Coronary artery (tissue), 2 donors: ENCODE measurements around the gene ADAMTS7.

Experiments used
- DNase-seq: peaks from one replicate; pipeline ENCODE4 v3.0.0-alpha.2; 2017; ENCODE audit warnings: low spot score
- H3K27ac ChIP-seq, 2 donors: fragments of 200-600 bp; sonication (generic); one replicate each; pipeline ENCODE4 v1.5.1; 2016 to 2019
- H3K4me3 ChIP-seq: fragments of 200-600 bp; sonication (generic); 2 replicates; pipeline ENCODE4 v1.5.1; 2016; ENCODE audit warnings: mild to moderate bottlenecking, moderate library complexity
- TF ChIP-seq, protein P1 (sequence below): fragments of 200-600 bp; sonication (generic); IDR thresholded peaks from one replicate; pipeline ENCODE4 v1.5.1; 2019; ENCODE audit warnings: antibody characterized with exemption

The ADAMTS7 gene

DNA sequence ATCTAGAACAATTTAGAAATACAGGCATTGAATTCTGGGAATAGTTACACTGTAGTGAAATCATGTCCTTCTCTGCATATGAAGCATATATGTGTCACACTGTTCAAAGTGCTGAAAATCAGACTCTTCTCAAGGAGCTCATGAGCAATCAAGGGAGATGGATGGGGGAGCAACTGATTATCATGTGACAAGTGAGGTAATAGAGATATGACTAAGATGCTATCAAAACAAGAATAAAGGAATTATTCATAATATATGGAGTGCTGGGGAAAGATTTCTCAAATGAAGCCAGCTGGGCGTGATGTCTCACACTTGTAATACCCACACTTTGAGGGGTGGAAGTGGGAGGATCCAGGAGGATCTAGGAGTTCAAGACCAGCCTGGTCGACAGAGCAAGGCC lies 95.3 kb downstream of the ADAMTS7 start:
- Histone ChIP-seq H3K27ac (no peak overlapping the region), H3K4me3 (no peak overlapping the region)
- TF ChIP-seq, protein P1, sequence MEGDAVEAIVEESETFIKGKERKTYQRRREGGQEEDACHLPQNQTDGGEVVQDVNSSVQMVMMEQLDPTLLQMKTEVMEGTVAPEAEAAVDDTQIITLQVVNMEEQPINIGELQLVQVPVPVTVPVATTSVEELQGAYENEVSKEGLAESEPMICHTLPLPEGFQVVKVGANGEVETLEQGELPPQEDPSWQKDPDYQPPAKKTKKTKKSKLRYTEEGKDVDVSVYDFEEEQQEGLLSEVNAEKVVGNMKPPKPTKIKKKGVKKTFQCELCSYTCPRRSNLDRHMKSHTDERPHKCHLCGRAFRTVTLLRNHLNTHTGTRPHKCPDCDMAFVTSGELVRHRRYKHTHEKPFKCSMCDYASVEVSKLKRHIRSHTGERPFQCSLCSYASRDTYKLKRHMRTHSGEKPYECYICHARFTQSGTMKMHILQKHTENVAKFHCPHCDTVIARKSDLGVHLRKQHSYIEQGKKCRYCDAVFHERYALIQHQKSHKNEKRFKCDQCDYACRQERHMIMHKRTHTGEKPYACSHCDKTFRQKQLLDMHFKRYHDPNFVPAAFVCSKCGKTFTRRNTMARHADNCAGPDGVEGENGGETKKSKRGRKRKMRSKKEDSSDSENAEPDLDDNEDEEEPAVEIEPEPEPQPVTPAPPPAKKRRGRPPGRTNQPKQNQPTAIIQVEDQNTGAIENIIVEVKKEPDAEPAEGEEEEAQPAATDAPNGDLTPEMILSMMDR: no peak
- DNase-seq: no peak

DNA sequence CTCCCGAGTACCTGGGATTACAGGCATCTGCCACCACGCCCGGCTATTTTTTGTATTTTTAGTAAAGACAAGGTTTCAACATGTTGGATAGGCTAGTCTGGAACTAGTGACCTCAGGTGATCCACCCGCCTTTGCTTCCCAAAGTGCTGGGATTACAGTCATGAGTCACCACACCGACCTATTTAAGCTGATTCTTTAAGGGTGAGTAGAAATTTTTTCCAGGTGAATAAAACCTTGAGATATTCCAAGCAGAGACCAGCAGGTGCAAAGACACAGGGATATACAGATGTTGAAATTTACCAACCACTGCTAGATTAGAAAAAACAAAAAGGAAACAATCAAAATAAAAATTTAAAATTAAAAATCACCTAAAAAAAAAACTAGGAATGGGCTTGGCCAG lies 95.8 kb downstream of the ADAMTS7 start:
- Histone ChIP-seq H3K4me3 (no peak overlapping the region), H3K27ac (no peak overlapping the region)
- TF ChIP-seq, protein P1: no peak
- no peak for DNase-seq

- no peak overlapping the region for H3K27ac ChIP-seq
- DNase-seq: no peak
- H3K4me3 ChIP-seq: no peak overlapping the region
- TF ChIP-seq, protein P1: no peak
Measured at GRCh38 chr15:78714890-78715289, 96.4 kb downstream of the ADAMTS7 start.

GRCh38 chr15:78712797-78713515 lies 98.3 kb downstream of the ADAMTS7 start:
- TF ChIP-seq, protein P1: no peak
- H3K27ac ChIP-seq: no peak overlapping the region
- DNase-seq: no peak
- H3K4me3 ChIP-seq: no peak overlapping the region

DNA sequence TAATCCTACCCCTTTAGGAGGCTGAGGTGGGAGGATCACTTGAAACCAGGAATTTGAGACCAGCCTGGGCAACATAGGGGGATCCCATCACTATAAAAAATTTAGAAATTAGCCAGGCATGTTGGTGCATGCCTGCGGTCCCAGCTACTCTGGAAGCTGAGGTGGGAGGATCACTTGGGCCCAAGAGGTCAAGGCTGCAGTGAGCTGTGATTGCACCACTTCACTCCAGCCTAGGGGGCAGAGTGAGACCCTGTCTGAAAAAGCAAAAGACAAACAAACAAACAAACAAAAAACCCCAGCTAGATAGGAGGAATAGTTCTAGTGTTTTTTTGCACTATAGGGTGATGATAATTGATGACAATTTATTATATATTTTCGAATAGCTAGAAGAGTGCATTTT lies 99.6 kb downstream of the ADAMTS7 start:
- DNase-seq: no peak
- TF ChIP-seq, protein P1: no peak
- H3K4me3 ChIP-seq: no peak overlapping the region
- H3K27ac ChIP-seq: no peak overlapping the region

GRCh38 chr15:78709263-78709882 lies 101.9 kb downstream of the ADAMTS7 start:
- TF ChIP-seq, protein P1: peak; percentile 91
- DNase-seq: no peak
- Histone ChIP-seq H3K27ac (no peak overlapping the region), H3K4me3 (peak overlapping the region; percentile 43)
